D341Med (cell line): Measurements from ENCODE around the gene CENPP.

Experiments
- DNase-seq: peaks from one replicate; pipeline ENCODE4 v3.0.0; 2012; ENCODE audit warnings: low spot score

The CENPP gene

DNA sequence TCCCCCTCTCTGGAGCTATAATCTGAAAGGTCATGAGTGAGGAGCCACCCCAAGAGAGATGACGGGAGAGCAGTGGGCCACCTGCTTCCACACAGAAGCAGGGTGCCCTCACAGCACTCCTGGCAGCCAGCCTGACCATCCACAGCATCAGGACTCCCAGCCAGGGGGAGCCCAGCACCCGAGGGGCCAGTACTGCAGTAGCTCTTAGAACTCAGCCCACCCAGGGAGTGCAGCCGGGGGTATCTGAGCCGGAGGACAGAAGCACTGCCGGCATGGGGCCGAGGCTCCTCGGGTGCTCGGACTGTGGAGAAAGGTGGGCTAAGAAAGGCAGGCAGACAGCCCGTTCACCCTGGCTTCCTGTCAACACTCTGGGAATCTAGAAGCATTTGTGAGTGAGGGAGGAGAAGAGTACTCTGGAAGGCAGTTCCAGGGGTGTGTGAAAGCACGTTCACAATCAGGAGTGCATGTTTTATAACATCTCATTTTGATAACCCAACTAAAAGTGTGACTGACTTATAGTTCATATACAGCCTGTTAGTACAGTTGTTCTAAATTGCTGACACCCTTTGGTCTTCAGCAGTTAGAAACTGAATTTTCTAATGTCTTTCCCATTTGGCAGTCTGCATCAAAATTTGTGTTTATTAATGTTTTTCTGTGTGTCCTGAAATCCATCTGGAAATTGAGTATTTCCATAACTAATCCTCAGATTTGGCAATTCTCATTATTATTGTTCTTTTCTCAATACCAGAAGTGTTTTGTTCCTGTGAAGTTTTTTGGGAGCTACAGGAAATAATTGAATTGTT, 182.5 kb downstream of the CENPP start:
- no peak for DNase-seq

DNA sequence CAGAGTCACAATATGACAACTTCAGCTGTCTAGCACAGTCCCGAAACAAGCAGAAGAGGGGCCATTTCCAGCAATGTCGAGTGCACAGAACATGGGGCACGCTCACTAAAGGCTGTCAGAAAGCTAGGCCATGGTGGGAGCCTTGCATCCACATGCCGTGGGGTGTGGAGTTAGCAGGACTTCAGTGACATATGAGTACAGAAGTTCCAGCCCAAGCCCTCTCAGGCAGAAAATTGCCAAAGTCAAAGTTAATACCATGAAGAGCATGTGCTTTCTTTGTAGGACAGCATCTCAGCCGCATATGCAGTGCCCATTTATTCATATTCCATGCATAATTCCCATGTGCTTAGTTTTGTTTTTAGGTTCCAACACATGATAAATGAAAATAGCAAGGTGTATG, 183.3 kb downstream of the CENPP start:
- DNase-seq = no peak

DNA sequence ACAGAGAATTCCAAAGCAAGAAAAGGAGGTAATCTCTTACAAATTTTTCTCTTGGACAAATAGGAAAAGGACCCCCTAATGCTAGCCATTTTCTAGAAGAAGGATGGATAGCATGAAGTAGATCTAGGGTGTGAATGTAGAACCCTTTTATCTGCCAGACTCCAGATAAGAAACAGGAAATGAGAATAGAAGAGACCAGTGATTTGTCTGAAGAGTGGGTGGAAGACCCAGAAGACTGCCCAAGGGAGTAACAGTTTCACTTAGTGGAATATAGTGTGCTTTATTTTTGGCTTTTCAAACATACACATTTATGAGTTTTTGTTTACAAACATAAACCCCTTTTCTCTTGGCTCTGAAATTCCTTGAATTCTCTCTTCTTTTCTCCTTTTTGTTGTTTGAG, 185.0 kb downstream of the CENPP start:
- no peak for DNase-seq

DNA sequence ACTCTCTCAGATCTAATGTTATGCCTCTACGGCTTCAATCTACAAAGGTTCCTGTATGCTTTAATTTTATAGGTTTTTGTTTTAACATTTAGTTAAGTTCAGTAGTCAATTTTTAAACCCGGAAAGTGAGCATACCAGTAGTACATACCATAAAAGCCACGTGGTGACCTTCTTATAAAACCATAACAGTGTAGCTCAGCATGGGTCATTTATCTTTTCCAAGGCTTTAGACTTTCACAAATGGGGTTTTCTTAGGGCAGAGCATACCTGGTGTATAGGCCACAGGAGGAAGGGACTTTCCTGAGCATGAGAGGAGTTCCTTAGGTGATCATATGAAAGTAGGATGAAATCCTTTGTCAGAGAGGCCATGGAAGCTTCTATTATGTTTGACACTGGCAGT, 186.9 kb downstream of the CENPP start:
- no peak for DNase-seq

DNA sequence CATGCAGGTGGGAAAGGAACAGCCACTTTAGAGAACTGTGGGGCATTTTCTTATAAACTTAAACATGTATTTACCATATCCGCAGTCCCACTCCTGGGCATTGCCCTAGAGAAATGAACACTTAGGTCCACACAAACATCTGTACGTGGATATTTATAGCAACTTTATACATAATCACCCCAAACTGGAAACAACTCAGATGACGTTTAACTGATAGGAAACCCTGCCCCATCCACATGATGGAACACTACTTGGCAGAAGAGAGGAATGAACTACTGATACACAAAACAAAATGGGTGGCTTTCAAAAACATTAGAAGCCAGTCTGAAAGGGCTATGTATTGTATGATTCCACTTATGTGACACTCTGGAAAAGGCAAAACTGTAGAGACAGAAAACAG, 187.6 kb downstream of the CENPP start:
- no peak for DNase-seq

DNA sequence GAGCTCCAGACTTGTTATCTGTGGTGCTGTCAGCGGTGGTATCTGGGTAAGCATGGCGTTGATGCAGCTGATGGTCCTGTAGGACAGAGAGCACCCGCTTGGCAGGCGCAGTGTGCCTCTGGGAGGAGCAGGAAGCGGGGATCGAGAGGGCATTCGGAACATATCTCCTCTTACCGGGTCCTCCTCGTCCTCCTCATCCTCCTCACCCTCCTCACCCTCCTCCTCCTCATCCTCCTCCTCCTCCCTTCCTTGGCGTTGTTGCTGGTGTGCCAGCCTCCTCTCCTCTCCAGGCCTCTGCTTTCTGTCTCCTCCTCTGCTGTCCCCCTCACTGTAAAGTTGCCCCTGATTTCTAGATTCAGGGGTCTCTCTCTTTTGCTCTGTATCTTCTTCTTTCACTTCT, 188.9 kb downstream of the CENPP start:
- DNase-seq = no peak

DNA sequence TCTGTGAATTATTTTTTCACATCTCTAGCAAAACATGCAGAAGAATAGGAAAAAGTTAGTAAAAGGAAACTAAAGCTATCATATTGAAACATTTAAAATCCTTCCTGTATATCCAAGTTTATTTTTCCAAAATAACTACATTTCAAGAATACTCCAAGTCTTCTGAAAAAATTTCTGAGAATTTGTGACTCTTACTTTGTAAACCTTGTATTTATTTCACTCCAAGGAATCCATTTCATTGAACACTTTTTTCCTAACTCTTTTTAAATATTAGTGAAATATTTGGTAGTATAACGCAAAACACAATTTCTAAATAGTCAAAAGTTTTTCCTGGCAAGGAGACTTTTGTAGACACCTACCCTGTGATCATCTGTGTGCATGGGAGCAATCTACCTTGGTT, 190.8 kb downstream of the CENPP start:
- no peak for DNase-seq

DNA sequence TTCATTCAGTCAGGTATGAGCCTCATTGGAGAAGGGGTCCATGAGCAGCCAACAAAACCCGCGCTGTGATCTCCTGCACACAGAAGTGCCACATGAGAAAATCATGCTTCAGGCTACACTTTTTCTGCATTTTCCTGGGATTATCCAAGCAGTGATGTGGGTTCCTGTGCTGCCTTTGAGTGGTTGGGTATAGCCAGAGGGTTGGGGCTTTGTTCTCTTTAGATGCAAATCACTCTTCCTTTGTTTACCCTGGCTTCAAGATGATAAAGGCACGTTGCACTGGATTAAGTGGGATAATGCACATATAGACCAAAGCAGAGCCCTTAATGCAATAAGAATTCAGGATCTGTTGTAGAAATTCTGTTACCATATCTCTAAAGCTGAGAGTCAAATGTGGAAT, 191.3 kb downstream of the CENPP start:
- DNase-seq = no peak

DNA sequence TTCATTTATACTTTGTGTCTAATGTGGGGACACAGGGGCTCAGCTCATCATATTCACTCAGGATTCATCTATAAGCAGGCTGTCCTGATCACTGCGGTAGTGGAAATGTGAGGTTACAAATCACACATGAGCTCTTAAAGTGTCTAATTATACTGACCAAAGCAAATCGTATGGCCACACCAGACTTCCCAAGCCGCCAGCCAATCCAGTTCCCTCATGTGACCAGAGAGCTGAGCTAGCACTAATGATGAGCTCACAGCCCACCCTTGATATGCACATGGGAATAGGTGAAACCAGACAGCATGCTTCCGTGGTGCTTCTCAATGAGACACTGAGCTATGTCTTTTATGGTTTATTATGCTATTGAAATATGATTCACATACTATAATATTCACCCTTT, 192.4 kb downstream of the CENPP start:
- DNase-seq = no peak

DNA sequence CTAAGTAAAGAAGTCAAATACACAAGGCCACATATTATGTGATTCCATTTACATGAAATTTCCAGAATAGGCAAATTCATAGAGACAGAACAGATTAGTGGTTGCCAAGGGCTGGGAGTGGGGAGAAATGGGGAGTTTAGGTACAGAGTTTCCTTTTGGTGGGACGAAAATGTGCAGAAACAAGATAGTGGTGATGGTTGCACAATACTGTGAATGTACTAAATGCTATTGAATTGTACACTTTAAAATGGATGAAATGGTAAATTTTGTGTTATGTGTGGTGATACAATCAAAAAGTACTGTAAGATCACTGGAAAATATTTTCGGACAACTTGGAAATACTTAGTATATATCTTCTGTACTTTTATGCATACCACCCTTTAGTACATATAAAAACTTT, 195.1 kb downstream of the CENPP start:
- no peak for DNase-seq

DNA sequence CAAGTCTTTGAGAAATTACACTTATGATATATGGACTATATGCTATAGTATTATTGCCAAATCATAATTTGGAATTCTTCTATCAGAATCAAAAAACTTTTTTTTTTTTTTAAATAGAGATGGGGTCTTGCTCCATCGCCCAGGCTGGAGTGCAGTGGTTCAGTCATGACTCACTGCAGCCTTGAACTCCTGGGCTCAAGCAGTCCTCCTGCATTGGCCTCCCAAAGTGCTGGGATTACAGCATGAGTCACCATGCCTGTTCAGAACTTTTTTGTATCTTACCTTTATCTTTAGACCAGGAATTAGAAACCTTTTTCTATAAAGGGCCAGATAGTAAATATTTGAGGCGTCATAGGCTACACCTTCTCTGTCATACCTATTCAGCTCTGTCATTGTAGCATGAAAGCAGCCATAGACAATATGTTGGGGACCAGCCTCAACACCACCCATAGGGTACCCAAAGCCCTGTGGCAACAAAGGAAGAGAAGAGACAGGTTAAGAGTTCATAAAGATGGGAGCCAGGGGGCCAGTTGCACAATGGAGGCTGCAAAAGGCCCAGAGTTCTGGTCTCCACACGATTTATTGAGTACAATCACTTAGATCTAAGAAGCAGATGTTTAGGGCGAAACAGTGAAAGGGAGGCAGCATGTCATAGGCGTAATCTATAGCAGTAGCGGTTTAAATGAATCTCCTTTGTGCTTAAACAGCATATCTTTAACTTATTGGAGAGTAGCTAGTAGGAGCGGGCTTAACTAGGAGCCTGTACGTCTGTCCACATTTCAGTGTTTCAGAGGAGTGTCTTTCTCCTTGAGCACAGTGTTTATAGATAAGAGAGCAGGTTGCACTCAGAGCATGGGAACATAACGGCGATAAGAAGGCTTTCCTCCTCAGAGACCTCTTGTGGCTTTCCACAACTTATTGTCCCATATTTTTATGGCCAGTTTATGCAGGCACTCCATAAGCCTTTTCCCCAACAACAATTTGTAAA, 197.5 kb downstream of the CENPP start:
- DNase-seq = no peak

DNA sequence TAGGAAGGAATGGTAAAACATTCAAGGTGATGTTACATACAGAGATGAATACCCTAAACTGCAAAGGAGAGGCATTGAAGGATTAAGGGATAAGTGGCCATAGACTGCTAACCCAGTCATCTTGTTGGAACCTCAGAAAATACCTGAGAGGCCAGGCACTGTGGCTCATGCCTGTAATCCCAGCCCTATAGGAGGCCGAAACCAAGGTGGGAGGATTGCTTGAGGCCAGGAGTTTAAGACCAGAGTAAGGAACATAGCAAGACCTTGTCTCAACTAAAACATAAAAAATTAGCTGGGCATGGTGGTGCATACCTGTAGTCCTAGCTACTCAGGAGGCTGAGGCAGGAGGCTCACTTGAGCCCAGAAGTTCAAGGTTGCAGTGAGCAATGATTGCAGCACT, 199.1 kb downstream of the CENPP start:
- no peak for DNase-seq

DNA sequence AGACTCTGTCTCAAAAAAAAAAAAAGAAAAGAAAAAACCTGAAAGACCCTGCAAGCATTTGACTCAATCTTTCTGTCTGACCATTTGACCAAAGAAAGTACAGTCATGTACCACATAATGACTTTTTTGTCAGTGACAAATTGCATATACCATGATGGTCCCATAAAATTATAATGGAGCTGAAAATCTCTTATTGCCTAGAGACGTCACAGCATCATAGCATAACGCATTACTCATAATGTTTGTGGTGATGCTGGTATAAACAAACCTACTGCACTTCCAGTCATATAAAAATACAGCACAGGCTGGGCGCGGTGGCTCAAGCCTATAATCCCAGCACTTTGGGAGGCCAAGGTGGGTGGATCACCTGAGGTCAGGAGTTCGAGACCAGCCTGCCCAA, 199.6 kb downstream of the CENPP start:
- DNase-seq = no peak

DNA sequence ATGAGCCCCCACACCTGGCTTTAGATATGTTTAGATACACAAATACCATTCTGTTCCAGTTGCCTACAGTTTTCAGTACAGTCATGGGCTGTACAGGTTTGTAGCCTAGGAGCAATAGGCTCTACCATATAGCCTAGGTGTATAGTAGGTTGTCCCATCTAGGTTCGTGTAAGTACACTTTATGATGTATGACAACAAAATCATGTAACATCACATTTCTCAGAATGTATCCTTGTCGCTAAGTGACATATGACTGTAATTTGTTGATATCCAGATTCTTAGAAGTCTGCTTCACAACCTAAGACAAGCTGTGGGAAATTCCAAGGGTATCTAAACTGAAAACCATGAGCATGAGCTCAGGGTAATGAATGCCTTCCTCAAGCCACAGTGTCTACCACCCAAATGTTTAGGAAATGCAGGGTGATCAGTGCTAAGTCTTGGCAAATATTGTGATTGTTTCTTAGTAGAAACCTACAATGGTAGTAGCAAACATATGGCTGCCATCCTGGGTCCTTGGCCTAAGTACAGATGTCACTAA, 201.6 kb downstream of the CENPP start:
- no peak for DNase-seq

DNA sequence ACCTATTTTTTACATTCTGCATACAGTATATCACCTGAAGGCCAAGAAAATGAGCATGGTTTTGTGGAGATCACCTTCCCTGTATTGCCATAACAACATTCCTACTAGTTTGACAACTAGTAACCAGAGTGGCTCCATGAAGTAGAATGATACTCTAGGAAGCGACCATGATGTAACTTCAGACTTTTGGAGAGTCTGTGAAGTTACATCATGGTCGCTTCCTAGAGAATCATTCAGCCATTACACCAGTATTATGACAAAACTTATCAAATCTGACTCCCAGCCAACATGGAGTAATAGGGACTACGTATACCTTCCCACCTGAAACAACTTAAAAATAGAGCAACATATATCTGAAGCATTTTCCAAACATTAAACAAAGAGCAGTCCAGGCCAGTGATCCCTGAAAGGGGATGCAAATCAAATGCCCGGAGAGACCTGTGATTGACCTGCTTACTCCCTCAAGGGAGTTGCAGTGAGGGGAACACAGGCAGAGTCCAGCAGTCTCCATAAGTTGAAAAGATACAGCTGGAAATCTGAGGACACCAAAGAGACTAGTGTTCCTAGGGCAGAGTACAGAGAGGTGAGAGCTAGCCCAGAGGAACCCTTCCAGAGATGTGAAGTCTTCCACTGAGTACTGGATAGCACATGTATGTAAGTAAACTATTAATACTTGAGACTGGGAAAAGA, 202.2 kb downstream of the CENPP start:
- no peak for DNase-seq

DNA sequence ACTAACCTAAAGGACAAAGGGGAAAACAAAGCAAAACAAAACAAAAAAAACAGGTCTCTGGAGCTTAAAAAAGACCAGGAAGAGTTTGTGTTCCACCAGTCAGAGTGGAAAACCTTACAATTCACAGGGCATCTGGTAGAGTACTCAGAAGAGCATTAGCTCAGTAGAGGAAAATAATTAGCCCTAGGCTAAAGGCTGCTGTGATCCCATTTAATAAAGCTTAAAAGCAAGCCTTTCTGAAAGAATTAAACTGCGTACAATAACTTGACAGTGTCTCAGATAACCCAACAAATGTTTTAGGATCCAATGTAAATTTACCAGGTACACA, 202.7 kb downstream of the CENPP start:
- DNase-seq = no peak

DNA sequence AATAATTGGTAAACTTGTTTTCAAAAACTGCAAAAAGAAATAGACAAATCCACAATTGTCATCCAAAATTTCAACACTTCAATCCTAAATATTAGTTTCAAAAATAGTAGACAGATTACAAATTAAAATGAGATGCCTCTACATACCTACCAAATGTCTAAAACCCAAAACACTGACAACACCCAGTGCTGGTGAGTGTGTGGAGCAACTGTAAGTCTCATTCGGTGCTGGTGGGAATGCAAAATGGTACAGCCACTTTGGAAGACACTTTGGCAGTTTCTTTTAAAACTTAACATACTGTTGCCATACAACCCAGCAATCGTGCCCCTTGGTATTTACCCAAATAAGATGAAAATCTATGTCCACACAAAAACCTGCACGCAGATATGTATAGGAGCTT, 203.4 kb downstream of the CENPP start:
- no peak for DNase-seq

DNA sequence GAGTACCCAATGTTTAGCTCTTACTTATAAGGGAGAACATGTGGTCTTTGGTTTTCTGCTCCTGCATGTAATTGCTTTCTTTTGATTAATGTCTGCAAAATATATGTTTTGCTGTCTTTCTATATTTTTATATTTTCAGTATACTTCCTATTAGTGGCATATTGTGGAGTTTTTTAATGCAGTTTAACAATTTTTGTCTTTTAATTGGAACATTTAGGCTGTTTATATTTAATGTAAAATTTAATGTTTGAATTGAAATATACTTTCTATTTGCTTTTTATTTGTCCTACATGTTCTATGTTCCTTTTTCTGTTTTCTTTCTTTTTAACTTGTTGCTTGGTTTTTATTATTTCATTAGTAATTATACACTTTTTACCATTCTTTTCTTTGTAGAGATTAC, 205.1 kb downstream of the CENPP start:
- DNase-seq = no peak

DNA sequence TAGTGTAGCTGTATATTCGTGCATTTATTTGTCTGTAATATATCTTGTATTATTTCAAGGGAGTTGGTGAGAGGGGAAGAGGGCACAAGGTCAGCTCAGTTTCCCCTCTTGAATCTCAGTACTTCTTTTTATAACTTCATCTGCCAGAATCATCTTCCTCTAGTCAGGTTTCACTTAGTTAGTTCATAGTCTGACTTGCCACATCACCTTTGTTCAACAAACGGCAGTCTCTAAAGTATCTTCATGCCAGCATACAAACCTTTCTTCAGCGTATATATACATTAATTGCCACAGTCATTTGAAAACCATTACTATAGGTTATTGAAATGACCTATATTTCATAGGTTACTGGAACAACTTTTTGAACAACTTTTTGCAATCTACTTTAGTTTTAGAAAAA, 208.5 kb downstream of the CENPP start:
- no peak for DNase-seq

DNA sequence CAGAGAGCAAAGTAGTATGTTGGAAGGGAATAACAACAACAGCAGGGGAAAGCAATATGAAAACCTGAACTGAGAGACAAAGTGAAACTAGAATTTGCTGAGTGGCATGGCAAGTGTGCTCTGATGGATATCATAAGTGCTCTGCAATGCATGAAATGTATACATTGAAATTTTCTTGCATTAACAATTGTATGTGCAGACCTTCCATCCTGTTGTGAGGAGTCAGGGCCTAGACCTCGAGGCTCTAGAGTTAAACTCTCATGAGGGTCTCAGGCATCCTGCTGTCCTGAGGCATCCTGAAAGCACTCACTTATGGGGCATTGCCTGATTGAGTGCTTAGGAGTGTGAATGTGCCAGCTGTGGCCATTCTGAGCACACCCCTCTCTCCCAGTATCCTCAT, 208.9 kb downstream of the CENPP start:
- no peak for DNase-seq

DNA sequence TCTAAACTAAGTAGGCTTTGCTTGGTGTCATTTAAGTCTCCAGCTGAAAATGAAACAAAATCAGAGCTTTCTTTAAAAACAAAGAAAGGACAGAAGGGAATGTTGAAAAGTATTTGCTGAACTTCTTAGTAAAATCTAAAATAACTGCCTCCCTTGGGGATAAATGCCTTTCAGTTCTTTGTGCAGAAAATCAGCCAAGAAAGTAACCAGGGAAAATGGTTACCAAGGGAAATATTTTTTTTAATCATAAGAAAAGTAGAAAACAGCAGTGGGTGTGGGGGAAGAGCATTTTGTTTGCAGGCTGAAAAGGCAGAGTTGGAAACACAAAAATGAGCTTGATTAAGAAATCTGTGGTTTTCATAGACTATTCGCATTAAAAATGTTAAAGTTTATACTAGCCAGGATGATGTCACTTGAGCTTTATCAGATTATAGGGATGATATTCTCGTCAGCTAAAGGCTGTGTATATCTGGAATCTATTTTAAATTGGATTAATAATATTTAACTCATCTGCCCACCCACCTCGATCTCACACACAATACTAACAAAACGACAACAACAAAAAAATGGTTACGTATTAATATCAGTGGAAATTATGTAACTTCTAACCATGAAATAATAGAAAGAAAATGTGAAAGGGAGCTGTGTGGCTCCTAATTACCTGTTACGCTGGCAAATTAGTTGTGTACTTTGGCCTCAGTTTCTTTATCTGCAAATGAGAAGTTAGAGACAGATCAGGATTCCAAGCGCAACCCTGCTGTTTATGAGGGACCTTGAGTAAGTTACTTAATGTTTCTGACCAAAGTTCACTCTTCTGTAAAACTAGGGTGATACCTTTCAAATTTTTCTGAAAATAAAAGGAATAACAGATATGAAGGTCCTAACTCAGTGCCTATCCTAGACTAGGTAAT, 210.4 kb downstream of the CENPP start, which contains the start of gene ECM2:
Gene ECM2 (minus strand): TSS at position 51 of the 911 bp plus-strand sequence. CDS start 13,124 bp downstream, outside the sequence.
- no peak for DNase-seq
